NB4 (cell line): ENCODE results near the gene LRRK2.

Experiments used
- CTCF ChIP-seq: IDR thresholded peaks from one replicate; pipeline ENCODE4 v1.5.1; 2012; ENCODE audit warnings: low read depth, low read length
- POLR2A ChIP-seq: IDR thresholded peaks from 2 replicates; pipeline ENCODE4 v1.6.1; 2011; ENCODE audit warnings: mild to moderate bottlenecking; ENCODE audit not compliant: insufficient read length; ENCODE audit errors: extremely low read depth

DNA sequence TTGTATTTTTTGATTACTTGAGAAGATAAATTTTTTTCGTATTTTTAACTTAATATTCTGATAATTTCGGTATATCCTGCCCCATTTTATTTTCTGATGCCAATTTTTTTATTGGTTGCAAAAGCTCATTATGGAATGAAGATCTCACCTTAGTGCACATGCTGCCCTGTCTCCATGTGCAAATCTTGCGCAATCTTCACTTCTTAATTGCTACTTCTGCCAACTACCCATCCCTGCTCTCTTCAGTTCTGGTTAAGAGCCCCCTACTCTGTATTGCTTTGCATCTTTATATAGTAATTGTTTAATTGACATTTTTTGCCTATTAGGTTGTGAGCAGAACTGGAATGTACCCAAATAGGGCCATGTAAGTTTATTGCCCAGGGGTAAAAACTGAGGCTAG lies 20.5 kb upstream of the LRRK2 start:
- no peak for TF ChIP-seq CTCF
- TF ChIP-seq POLR2A = no peak
